ENCODE data around the gene OVCH1. TPM values are rescaled to one million over a fixed set of nuclear protein-coding genes. Genes with fewer than 3 reads are reported as not detected.

Gene OVCH1
- total and polyA plus RNA-seq, 10 of the 15 experiments (the other 5 are each of a cell fraction or from before 2014, with no cell fraction given), result 0.15 TPM; not detected in 9

GRCh38 chr12:29402437-29402836 lies 95.0 kb downstream of the OVCH1 start:
- POLR2A ChIA-PET, result no interaction called here
- Histone ChIP-seq H3K9ac (ENCODE audit: control insufficient read depth, insufficient read depth, low read length) (no peak overlapping the region), H3K27ac (ENCODE audit: control insufficient read depth, insufficient read depth) (no peak overlapping the region), H3K36me3 (ENCODE audit: control insufficient read depth in 2 of 2, insufficient read depth in 2 of 2, low read length in 1 of 2) (no peaks in the 10 kb centered on the region), H3K27me3 (replicated peaks in 1 of 2; ENCODE audit: control insufficient read depth in 2 of 2, insufficient read depth in 2 of 2, low read length in 1 of 2) (no peaks in the 10 kb centered on the region; a peak in 1 of 4 replicates), H2AFZ (ENCODE audit: control insufficient read depth, low read depth, low read length) (no peak overlapping the region), H4K20me1 (ENCODE audit: control insufficient read depth, insufficient read depth) (no peaks in the 10 kb centered on the region), H3K9me3 (replicated peaks; ENCODE audit: control insufficient read depth, insufficient read depth, low read length) (no peaks in the 10 kb centered on the region), H3K79me2 (ENCODE audit: control insufficient read depth, insufficient read depth, low read length) (no peaks in the 10 kb centered on the region), H3K4me2 (ENCODE audit: control insufficient read depth, insufficient read depth) (no peak overlapping the region), H3K4me1 (ENCODE audit: control insufficient read depth, insufficient read depth, low read length) (no peaks in the 10 kb centered on the region), H3K4me3 (no peak overlapping the region)
- SMC1A ChIA-PET (ENCODE audit: uncharacterized antibody, unreplicated experiment), result no interaction called here
- DNase-seq (ENCODE audit: low read depth, low spot score), result no peak
- ATAC-seq, result no peak
- CTCF ChIA-PET, result no interaction called here
- TF ChIP-seq, protein P1, sequence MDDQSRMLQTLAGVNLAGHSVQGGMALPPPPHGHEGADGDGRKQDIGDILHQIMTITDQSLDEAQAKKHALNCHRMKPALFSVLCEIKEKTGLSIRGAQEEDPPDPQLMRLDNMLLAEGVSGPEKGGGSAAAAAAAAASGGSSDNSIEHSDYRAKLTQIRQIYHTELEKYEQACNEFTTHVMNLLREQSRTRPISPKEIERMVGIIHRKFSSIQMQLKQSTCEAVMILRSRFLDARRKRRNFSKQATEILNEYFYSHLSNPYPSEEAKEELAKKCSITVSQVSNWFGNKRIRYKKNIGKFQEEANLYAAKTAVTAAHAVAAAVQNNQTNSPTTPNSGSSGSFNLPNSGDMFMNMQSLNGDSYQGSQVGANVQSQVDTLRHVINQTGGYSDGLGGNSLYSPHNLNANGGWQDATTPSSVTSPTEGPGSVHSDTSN (IDR thresholded peaks at IDR 0.05; ENCODE audit: insufficient replicate concordance, low read depth, low read length), result no peak
- TF ChIP-seq RFX5 (IDR thresholded peaks at IDR 0.05; ENCODE audit: low read depth, low read length), result no peak
- no peak for TF ChIP-seq SUZ12 (IDR thresholded peaks at IDR 0.05; ENCODE audit: unreplicated experiment)
- no peak for TF ChIP-seq MXI1 (IDR thresholded peaks at IDR 0.05; ENCODE audit: low read depth, low read length)
- TF ChIP-seq NR2C2 (IDR thresholded peaks at IDR 0.05; ENCODE audit: borderline replicate concordance, control insufficient read depth, insufficient read length, low read depth), result no peak
- TF ChIP-seq ATF3 (IDR thresholded peaks at IDR 0.05; ENCODE audit: borderline replicate concordance, extremely low read depth, low read depth, low read length), result no peak
- TF ChIP-seq ZNF274 (IDR thresholded peaks at IDR 0.05; ENCODE audit: insufficient read depth, insufficient read length), result no peak
- no peak for TF ChIP-seq RB1 (IDR thresholded peaks at IDR 0.05; ENCODE audit: borderline replicate concordance)
- no peak for TF ChIP-seq BCL11A (IDR thresholded peaks at IDR 0.05; ENCODE audit: low read depth, low read length)
- no peak for TF ChIP-seq FOS (IDR thresholded peaks at IDR 0.05; ENCODE audit: borderline replicate concordance, extremely low read depth, insufficient read length)
- TF ChIP-seq BACH1 (IDR thresholded peaks at IDR 0.05; ENCODE audit: borderline replicate concordance), result no peak
- TF ChIP-seq PML (IDR thresholded peaks at IDR 0.05; ENCODE audit: low read length), result no peak
- no peak for TF ChIP-seq NFXL1 (IDR thresholded peaks at IDR 0.05; ENCODE audit: borderline replicate concordance)
- TF ChIP-seq SMAD1 (IDR thresholded peaks at IDR 0.05; ENCODE audit: low read depth, partially characterized antibody), result no peak
- no peak for TF ChIP-seq BMI1 (IDR thresholded peaks at IDR 0.05; ENCODE audit: borderline replicate concordance)
- TF ChIP-seq SIN3A (IDR thresholded peaks at IDR 0.05; ENCODE audit: low read depth, low read length), result no peak
- RAD21 ChIA-PET (ENCODE audit: unreplicated experiment), result no interaction called here
- in situ Hi-C loops (cut with MboI) (no loop called here), intact Hi-C loops (cut with micrococcal nuclease; ENCODE audit: unreplicated experiment) (no loop called here)
- no peak for FAIRE-seq
- BruUV-seq (replicated peaks), result no TSS peak

All from GM12878 (cell line).